ENCODE measurements around the gene DMRTA2.

Gene DMRTA2

GRCh38 chr1:50422946-50423669, at the start of gene DMRTA2:
TSS of gene DMRTA2 (minus strand) at chr1:50423443. CDS start at chr1:50421536, 1,907 bp downstream.
- no peak for DNase-seq

- no peak for DNase-seq
Measured at GRCh38 chr1:50471967-50472366, 48.7 kb upstream of the DMRTA2 start.

- DNase-seq = no peak
Measured at GRCh38 chr1:50462964-50463363, 39.7 kb upstream of the DMRTA2 start.

GRCh38 chr1:50458507-50458906, 35.3 kb upstream of the DMRTA2 start:
- DNase-seq = no peak

GRCh38 chr1:50454911-50455310, 31.7 kb upstream of the DMRTA2 start:
- DNase-seq = no peak

GRCh38 chr1:50453266-50453665, 30.0 kb upstream of the DMRTA2 start:
- no peak for DNase-seq

GRCh38 chr1:50452700-50453099, 29.5 kb upstream of the DMRTA2 start:
- no peak for DNase-seq

GRCh38 chr1:50450861-50451653, 27.8 kb upstream of the DMRTA2 start:
- no peak for DNase-seq

GRCh38 chr1:50447961-50448360, 24.7 kb upstream of the DMRTA2 start:
- no peak for DNase-seq

GRCh38 chr1:50441183-50441582, 17.9 kb upstream of the DMRTA2 start:
- no peak for DNase-seq

GRCh38 chr1:50438945-50439344, 15.7 kb upstream of the DMRTA2 start:
- DNase-seq = no peak

GRCh38 chr1:50436489-50436888, 13.2 kb upstream of the DMRTA2 start:
- no peak for DNase-seq

- DNase-seq = no peak
Measured at GRCh38 chr1:50430010-50430405, 6.8 kb upstream of the DMRTA2 start.

- DNase-seq = no peak
Measured at GRCh38 chr1:50427818-50428779, 4.9 kb upstream of the DMRTA2 start.

GRCh38 chr1:50427086-50427817, 4.0 kb upstream of the DMRTA2 start:
- DNase-seq = no peak

GRCh38 chr1:50426702-50427085, 3.5 kb upstream of the DMRTA2 start:
- DNase-seq = no peak

GRCh38 chr1:50426108-50426700, 3.0 kb upstream of the DMRTA2 start:
- no peak for DNase-seq

GRCh38 chr1:50425376-50426107, 2.3 kb upstream of the DMRTA2 start:
- DNase-seq = no peak

- DNase-seq = no peak
Measured at GRCh38 chr1:50424884-50425375, 1.7 kb upstream of the DMRTA2 start.

- DNase-seq = no peak
Measured at GRCh38 chr1:50424045-50424883, 1.0 kb upstream of the DMRTA2 start.
